ENCODE measurements around the gene FAM53B.
"Not testable (repeated sequence)": the region's sequence is repeated elsewhere in the genome, so short reads cannot be mapped to it uniquely, and the experiment has no call there.

Gene FAM53B

GRCh38 chr10:124628676-124629021 is 115.5 kb downstream of the FAM53B start:
- DNase-seq (ENCODE audit: low read depth) = no peak

GRCh38 chr10:124627866-124628675 is 116.1 kb downstream of the FAM53B start:
- no peak for DNase-seq (ENCODE audit: low read depth)

- DNase-seq (ENCODE audit: low read depth) = peak; percentile 27
Observed at GRCh38 chr10:124626759-124627380, 117.3 kb downstream of the FAM53B start.

GRCh38 chr10:124625831-124626238 is 118.3 kb downstream of the FAM53B start:
- DNase-seq (ENCODE audit: low read depth) = no peak

GRCh38 chr10:124624895-124625294 is 119.3 kb downstream of the FAM53B start:
- DNase-seq (ENCODE audit: low read depth) = no peak

- no peak for DNase-seq (ENCODE audit: low read depth)
Observed at GRCh38 chr10:124624466-124624865, 119.7 kb downstream of the FAM53B start.

GRCh38 chr10:124624006-124624405 is 120.2 kb downstream of the FAM53B start:
- DNase-seq (ENCODE audit: low read depth) = no peak

- DNase-seq (ENCODE audit: low read depth) = no peak
Observed at GRCh38 chr10:124622866-124623536, 121.2 kb downstream of the FAM53B start.

- no peak for DNase-seq (ENCODE audit: low read depth)
Observed at GRCh38 chr10:124622158-124622557, 122.0 kb downstream of the FAM53B start.

GRCh38 chr10:124621637-124622036 is 122.5 kb downstream of the FAM53B start:
- DNase-seq (ENCODE audit: low read depth) = no peak

- no peak for DNase-seq (ENCODE audit: low read depth)
Observed at GRCh38 chr10:124619802-124620490, 124.2 kb downstream of the FAM53B start.

GRCh38 chr10:124619195-124619594 is 125.0 kb downstream of the FAM53B start:
- DNase-seq (ENCODE audit: low read depth) = no peak

- DNase-seq (ENCODE audit: low read depth) = no peak
Observed at GRCh38 chr10:124618470-124619073, 125.6 kb downstream of the FAM53B start.

- DNase-seq (ENCODE audit: low read depth) = no peak
Observed at GRCh38 chr10:124616836-124617130, 127.4 kb downstream of the FAM53B start.

- no peak for DNase-seq (ENCODE audit: low read depth)
Observed at GRCh38 chr10:124616040-124616835, 127.9 kb downstream of the FAM53B start.

GRCh38 chr10:124615259-124615658 is 128.9 kb downstream of the FAM53B start:
- no peak for DNase-seq (ENCODE audit: low read depth)

- DNase-seq (ENCODE audit: low read depth) = no peak
Observed at GRCh38 chr10:124614003-124614659, 130.0 kb downstream of the FAM53B start.

GRCh38 chr10:124612611-124613498 is 131.3 kb downstream of the FAM53B start:
- DNase-seq (ENCODE audit: low read depth) = peak; percentile 31

- DNase-seq (ENCODE audit: low read depth) = peak; percentile 40
Observed at GRCh38 chr10:124611738-124612137, 132.4 kb downstream of the FAM53B start.

GRCh38 chr10:124610851-124611250 is 133.3 kb downstream of the FAM53B start:
- not testable (repeated sequence) for DNase-seq (ENCODE audit: low read depth)

Measured in T-helper 22 cell (primary cell).